ENCODE results near the gene PTF1A.

- TF ChIP-seq CTCF (IDR thresholded peaks at IDR 0.05), result no peak
- no peak for TF ChIP-seq POLR2A (IDR thresholded peaks at IDR 0.05)
Measured at GRCh38 chr10:23156447-23157150, 35.5 kb upstream of the PTF1A start.
